ENCODE data around the gene EMX1. TPM values are rescaled to one million over a fixed set of nuclear protein-coding genes. Genes with fewer than 3 reads are reported as not detected.

The EMX1 gene
- total and polyA plus RNA-seq, 2 of the 13 experiments (the other 11 are each of a cell fraction or from before 2014, with no cell fraction given), result 0.62 to 4.9 TPM

DNA sequence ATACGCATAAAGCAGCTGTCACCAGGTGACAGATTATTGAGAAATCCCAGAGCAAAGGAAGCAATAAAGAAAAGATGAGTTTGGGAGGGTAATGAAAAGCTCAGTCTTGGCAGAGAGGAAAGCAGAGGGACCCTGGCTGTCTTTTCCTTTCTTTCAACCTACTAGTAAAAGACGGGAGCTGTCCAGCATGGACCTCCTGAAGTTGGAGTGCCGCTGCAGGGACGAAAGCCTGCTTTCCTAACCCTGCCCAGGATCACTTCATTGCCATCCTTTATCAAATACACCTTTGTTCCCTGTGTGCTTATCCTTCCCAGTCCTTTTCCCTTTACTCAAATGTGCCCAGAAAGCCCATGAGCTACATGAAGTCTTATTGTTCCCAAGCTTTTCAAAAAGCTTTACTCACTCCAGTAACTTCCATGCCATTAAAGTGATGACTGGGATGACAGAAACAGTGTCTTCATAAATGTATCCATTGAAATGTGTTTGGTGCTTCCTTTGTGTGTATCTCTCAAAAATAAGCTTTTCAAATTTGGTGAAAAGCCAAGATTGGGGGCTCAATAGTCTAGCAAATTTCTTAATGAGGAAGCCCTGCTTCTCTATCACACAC lies 33.9 kb upstream of the EMX1 start (continued):
- TF ChIP-seq SOX13 (IDR thresholded peaks at IDR 0.05) (no peak), SOX13 (CRISPR knock-in tag; conservative IDR thresholded peaks at IDR 0.05 in 1 of 2, IDR thresholded peaks at IDR 0.05 in 1 of 2) (peak in 1 of 2 experiments; percentile 54; a peak in 1 of 4 replicates), MTF1 (CRISPR knock-in tag; IDR thresholded peaks at IDR 0.05) (peak; percentile 75; the same call in 1 of the 2 replicates), NKX3-1 (CRISPR knock-in tag; IDR thresholded peaks at IDR 0.05) (peak; percentile 92; the same call in 1 of the 2 replicates), ZNF136 (CRISPR knock-in tag; IDR thresholded peaks at IDR 0.05; ENCODE audit: low read depth) (no peak), ZFAT (CRISPR knock-in tag; conservative IDR thresholded peaks at IDR 0.05) (no peak), ZNF446 (CRISPR knock-in tag; IDR thresholded peaks at IDR 0.05) (peak; percentile 48; the same call in 1 of the 2 replicates), BCL3 (CRISPR knock-in tag; IDR thresholded peaks at IDR 0.05) (peak; percentile 74; the same call in 1 of the 2 replicates), NR2F6 (IDR thresholded peaks at IDR 0.05) (no peak), NR2F6 (CRISPR knock-in tag; IDR thresholded peaks at IDR 0.05) (0 out of 2 replicates have a peak, but pooled peaks have one; percentile 17), SIX4 (CRISPR knock-in tag; IDR thresholded peaks at IDR 0.05) (peak; percentile 59; the same call in 1 of the 2 replicates), ZBTB39 (CRISPR knock-in tag; IDR thresholded peaks at IDR 0.05) (no peak)
- TF ChIP-seq, protein P1, sequence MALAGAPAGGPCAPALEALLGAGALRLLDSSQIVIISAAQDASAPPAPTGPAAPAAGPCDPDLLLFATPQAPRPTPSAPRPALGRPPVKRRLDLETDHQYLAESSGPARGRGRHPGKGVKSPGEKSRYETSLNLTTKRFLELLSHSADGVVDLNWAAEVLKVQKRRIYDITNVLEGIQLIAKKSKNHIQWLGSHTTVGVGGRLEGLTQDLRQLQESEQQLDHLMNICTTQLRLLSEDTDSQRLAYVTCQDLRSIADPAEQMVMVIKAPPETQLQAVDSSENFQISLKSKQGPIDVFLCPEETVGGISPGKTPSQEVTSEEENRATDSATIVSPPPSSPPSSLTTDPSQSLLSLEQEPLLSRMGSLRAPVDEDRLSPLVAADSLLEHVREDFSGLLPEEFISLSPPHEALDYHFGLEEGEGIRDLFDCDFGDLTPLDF (CRISPR knock-in tag; IDR thresholded peaks at IDR 0.05), result 0 out of 2 replicates have a peak, but pooled peaks have one; percentile 32
- TF ChIP-seq, protein P2, sequence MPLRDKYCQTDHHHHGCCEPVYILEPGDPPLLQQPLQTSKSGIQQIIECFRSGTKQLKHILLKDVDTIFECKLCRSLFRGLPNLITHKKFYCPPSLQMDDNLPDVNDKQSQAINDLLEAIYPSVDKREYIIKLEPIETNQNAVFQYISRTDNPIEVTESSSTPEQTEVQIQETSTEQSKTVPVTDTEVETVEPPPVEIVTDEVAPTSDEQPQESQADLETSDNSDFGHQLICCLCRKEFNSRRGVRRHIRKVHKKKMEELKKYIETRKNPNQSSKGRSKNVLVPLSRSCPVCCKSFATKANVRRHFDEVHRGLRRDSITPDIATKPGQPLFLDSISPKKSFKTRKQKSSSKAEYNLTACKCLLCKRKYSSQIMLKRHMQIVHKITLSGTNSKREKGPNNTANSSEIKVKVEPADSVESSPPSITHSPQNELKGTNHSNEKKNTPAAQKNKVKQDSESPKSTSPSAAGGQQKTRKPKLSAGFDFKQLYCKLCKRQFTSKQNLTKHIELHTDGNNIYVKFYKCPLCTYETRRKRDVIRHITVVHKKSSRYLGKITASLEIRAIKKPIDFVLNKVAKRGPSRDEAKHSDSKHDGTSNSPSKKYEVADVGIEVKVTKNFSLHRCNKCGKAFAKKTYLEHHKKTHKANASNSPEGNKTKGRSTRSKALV (CRISPR knock-in tag; IDR thresholded peaks at IDR 0.05), result peak; percentile 68; the same call in 1 of the 2 replicates
- TF ChIP-seq, protein P3, sequence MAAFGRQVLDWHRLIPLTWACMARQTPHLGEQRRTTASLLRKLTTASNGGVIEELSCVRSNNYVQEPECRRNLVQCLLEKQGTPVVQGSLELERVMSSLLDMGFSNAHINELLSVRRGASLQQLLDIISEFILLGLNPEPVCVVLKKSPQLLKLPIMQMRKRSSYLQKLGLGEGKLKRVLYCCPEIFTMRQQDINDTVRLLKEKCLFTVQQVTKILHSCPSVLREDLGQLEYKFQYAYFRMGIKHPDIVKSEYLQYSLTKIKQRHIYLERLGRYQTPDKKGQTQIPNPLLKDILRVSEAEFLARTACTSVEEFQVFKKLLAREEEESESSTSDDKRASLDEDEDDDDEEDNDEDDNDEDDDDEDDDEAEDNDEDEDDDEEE (CRISPR knock-in tag; IDR thresholded peaks at IDR 0.05), result 0 out of 2 replicates have a peak, but pooled peaks have one; percentile 36
- TF ChIP-seq, protein P4, sequence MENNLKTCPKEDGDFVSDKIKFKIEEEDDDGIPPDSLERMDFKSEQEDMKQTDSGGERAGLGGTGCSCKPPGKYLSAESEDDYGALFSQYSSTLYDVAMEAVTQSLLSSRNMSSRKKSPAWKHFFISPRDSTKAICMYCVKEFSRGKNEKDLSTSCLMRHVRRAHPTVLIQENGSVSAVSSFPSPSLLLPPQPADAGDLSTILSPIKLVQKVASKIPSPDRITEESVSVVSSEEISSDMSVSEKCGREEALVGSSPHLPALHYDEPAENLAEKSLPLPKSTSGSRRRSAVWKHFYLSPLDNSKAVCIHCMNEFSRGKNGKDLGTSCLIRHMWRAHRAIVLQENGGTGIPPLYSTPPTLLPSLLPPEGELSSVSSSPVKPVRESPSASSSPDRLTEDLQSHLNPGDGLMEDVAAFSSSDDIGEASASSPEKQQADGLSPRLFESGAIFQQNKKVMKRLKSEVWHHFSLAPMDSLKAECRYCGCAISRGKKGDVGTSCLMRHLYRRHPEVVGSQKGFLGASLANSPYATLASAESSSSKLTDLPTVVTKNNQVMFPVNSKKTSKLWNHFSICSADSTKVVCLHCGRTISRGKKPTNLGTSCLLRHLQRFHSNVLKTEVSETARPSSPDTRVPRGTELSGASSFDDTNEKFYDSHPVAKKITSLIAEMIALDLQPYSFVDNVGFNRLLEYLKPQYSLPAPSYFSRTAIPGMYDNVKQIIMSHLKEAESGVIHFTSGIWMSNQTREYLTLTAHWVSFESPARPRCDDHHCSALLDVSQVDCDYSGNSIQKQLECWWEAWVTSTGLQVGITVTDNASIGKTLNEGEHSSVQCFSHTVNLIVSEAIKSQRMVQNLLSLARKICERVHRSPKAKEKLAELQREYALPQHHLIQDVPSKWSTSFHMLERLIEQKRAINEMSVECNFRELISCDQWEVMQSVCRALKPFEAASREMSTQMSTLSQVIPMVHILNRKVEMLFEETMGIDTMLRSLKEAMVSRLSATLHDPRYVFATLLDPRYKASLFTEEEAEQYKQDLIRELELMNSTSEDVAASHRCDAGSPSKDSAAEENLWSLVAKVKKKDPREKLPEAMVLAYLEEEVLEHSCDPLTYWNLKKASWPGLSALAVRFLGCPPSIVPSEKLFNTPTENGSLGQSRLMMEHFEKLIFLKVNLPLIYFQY (CRISPR knock-in tag; IDR thresholded peaks at IDR 0.05; ENCODE audit: borderline replicate concordance), result no peak
- TF ChIP-seq, protein P5, sequence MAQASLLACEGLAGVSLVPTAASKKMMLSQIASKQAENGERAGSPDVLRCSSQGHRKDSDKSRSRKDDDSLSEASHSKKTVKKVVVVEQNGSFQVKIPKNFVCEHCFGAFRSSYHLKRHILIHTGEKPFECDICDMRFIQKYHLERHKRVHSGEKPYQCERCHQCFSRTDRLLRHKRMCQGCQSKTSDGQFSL (CRISPR knock-in tag; IDR thresholded peaks at IDR 0.05), result no peak

Measured in HepG2 (cell line).